GM21737 (cell line): ENCODE results near the gene DLG1.
A peak's percentile ranks its signal among the peaks of the same experiment; 100 is the strongest.

ENCODE experiments used
- ATAC-seq: cut with Tn5 transposase; IDR thresholded peaks from one replicate; pipeline ENCODE4 v1.9.1; 2021; ENCODE audit warnings: mild to moderate bottlenecking, moderate library complexity; ENCODE audit not compliant: unreplicated experiment

DLG1 gene

DNA sequence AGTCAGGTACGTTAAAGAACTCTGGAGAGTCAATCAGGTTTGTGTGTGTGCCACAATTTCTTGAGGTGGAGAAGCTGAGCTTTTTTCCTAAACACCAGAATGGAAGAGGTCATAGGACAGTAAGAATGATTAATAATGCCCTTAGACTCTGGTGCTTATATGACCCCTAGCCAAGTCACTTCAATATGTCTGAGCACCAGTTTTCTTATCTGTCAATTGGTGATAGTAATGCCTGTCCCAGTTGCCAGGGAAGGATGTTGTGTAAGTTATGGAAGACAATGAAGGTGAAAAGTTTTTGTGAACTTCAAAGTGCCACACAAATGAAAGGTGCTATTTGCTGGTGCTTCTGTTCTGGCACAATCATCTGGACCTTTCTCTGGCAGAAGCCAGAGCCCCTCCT, 22.2 kb upstream of the DLG1 start:
- no peak for ATAC-seq

DNA sequence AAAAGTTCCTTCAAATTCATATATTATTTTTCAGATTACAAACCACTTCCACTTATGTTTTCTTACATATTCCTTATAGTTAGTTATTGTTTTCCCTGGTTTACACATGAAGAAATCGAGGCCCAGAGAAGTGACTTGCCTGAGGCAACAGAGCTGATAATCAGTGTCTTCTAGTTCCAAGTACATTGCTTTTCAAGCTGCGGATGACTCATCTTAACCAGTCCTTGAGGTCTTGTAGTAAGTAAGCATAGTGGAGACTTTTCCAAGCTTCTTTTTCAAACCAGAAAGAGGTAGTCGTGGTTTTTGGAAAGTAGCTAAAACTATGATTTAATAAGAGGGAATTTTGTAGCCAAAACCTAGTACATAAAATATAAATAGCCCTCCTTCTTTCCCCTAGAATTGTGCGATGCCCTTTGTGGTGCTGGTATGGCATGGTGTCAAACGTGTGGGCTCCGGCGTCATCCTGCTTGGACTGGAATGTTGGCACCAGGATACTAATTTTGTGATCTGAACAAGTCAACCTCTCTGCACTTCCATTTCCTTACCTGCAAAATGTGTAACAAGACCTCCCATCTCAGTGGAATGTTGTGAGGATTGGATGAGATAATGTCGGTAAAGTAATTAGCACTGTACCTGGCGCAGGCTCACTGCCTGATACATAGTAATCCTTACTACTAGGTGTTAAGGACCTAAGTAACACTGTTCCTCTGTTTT, 19.0 kb upstream of the DLG1 start:
- no peak for ATAC-seq

DNA sequence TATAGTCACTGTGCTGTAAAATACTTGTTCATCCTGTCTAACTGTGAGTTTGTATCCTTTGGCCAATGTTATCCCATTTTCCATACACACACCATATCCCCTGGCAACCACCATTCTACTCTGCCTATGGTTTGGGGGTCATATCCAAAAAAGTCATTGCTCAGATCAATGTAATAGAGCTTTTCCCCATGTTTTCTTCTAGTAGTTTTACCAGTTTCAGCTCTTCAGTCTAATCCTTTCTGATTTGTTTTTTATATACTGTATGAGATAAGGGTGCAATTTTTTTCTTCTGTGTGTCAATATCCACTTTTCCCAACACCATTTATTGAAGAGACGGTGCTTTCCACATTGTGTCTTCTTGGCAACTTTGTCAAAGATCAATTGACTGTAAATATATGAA, 14.0 kb upstream of the DLG1 start:
- no peak for ATAC-seq

DNA sequence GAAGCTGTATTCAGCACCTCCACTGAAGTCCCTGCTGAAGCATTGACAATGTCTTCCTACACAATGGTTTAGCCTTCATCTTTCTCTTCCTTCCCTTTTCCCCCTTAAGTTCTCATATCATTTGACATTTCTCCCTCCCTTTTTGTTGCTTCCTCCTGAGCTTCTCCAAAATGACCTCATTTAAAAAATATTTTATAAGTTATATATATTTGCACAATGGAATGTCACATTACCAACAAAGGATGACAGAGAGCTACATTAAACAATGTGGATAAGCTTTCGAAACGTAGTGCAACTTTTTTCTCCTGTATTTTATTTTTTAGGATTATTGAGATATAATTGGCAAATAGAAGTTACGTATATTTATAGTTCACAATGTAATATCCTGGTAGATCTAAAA, 13.2 kb upstream of the DLG1 start:
- no peak for ATAC-seq

DNA sequence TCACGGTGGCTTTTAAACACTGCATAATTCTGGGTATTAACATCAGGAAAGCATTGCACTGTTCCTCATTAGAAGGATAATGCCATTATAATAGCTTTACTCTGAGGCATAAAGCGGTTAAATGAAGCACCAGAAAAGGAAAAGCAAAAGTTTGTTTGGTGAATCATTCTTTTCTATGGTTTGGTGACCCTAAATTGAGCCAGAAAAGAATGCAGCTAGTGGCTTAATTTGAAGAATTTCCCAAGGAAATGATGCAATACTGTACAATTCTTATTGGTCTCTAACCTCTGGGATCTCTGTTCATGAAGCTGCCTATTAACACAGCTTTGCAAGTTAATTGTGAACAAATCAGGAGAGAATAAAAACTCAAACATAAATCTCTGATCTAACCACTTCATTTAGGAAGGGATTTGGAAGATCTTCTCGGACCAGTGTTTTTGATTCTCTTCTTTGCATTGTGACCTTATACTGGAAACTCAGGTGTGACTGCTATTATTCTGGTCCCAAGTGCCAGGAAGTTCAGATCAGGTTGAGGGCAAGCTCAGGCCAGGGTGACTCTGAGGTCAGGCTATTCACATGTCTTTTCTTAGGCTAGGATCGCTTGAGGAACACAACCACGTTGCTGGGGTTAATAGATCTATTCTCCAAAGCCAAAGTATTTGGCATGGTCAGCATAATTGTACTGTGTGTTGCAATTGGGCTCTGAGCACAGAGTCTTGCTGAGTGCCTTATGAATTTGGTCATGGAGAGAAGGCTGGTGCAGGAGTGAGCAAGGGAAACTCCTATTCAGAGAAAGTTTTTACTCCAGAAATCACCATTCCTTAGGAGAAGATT, 11.3 kb upstream of the DLG1 start:
- ATAC-seq, result no peak

DNA sequence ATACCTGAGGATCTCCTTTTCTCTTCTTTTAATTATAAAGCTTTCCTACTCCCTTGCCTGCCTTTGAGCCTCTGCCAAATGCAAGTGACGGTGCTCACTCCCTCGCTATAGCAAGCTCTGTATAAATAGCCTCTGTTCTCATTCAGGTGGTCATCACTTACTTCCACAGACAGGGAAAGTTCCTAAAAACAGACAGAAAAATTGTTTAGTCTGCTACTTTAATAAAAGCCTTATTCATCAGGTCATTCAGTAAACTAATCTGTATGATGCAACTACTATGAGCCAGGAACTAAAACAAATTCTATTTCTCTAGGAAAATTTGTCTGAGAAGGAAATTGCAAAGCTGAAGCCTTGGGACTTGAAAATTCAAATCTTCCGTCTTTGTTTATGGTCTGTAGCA, 10.2 kb upstream of the DLG1 start:
- no peak for ATAC-seq

DNA sequence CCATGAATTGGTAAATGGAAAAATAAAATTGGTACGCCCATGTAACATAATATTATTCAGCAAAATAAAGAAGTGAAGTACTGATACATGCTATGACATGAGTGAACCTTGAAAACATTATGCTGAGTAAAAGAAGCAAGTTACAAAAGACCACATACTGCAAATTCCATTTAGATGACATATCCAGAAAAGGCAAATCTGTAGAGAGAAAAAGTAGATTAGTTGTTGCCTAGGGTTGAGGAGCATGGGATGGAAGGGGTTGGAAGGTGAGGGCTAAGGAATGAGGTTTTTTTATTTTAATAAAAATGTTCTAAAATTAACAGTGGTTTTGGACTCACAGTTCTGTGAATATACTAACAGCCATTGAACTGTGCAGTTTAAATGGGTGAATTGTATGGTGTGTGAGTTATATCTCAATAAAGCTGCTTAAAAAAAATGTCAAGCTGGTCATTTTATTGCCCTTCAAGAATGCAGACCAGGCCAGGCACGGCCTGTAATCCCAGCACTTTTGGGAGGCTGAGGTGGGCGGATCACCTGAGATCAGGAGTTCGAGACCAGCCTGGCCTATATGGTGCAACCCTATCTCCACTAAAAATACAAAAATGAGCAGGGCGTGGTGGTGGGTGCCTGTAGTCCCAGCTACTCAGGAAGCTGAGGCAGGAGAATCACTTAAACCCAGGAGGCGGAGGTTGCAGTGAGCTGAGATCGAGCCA, 8.1 kb upstream of the DLG1 start:
- no peak for ATAC-seq

DNA sequence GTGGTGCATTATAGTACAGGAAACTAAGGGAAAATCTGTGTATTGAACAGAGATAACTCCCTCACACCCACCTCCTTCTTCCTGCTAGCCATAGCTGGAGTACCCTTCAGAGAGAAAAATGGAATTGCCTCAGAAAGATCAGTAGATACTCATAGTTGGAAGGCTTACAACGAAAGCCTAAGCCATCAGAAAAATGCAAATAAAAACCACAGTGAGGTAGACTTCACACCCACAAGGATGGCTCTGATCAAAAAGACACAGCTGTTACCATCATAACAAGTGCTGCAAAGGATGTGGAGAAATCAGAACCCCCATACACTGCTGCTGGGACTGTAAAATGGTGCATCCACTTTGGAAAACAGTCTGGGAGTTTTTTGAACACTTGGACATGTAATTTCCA, 7.4 kb upstream of the DLG1 start:
- ATAC-seq, result peak; percentile 90

DNA sequence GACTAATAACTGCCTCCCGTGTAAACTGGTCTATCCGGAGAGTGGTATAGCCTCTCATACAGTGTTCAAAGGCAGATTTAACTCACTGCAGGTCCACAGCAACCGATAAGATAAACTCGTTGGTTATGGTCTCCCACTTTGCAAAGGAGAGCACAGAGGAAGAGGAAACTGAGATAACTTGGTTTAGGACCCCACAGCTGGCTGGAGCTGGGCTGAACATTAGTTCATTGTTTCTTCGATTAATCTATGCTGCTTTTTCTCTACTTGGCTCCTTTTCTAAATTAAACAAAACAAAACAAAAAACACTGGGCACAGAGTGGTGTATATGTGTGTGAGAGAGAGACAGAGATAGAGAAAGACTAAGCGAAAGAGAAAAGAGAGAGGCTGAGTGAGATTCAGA, 5.0 kb upstream of the DLG1 start:
- no peak for ATAC-seq

DNA sequence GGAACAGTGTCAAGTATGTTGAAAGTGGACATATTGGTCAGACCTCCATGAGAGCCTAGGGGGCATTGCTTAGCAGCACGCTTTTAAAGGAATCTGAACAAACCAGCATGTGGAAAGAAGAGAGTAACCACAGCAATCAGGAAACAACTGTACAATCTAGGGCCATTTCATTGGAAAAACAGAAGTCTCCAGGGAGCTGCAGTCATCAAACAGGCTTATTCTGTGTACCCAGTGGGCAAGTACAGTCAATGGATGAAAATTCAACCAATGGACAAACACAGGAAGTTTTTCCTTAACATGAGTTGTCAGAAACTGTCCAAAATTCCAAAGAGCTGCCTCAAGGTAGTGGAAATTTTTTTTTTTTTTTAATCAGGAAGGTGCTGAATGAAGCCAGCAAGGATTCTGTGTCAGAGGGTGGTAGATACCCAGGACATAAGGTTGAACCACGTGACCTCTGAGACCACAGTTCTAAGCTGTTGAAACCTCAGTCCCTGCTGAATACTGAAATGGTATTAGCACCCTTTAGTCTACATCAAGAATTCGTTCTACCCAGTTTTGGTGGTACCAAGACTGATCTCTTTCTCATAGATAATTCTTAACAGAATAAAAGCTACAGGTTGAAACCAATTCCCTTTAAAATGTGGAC, 4.4 kb upstream of the DLG1 start:
- no peak for ATAC-seq

DNA sequence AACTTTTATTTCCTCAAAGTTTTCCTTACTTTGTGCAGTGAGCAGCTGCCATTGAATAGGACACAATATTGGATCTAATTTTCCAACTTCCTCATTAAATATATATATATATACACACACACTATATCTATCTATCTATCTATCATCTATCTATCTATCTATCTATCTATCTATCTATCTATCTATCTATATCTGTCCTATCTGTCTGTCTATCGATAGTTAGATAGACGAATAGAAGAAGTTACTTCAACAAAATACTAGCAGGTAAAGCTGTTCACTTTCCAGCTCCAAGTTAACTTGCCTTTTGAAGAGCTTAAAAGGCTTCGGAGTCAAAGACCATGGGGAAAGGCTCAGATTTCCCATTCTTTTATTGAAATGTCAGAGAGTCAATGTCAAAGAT, 3.6 kb upstream of the DLG1 start:
- no peak for ATAC-seq

DNA sequence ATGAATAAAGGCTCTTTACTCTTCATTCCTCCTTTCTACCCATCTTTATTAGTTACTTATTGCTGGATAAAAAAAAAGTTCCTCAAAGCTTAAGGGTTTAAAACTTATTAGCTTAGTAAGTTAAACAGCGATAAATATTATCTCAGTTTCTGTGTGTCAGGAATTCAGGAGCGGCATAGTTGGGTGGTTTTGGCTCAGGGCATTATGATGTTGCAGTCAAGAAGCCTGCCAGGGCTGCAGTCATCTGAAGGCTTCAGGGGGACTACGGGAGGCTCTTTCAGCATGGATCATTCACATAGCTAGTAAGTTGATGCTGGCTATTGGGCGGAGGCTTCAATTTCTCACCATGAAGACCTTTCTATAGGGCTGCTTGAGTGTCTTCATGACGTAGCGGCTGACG, 1.9 kb upstream of the DLG1 start:
- no peak for ATAC-seq

DNA sequence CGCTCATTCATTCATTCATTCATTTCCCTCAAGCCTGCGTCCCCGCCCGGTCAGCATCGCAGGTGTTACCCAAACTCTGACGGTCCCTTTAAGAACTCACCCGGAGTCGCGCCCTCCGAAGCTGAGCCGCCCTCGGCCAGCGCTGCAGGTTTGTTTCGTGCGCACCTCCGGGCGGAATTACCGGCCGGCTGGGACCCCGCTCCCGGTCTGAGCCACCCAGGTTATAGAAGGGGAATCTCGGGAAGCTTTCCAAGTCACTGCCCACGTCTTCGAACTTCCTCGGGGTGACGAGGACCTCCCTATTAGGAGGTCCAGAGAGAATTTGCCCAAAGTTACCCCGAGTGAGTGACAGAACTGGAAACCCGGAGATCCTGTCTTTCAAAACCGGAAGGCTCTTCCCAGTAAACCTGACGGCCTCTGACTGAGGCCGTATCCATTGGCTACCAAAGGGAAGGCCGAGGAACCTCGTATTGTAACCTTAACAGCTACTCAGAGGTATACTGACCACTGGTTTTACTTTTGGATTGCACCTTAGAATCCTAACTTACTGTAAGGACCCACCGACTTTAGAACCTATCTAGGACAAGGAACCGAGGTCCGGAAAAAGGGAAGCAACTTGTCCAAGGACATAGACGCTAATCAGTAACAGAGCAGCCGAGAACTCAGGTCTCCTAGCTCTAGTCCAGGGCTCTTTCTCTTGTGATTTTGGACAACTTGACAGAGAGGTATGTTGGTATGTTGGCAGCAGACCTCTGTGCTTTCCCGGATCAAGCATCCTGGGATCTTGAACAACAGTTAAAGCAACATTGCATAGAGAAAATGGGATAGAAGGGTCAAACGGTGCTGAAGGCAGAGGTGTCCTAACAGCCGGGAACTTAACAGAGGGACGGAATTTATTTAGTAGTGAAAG, 788 bp upstream of the DLG1 start:
- no peak for ATAC-seq

DNA sequence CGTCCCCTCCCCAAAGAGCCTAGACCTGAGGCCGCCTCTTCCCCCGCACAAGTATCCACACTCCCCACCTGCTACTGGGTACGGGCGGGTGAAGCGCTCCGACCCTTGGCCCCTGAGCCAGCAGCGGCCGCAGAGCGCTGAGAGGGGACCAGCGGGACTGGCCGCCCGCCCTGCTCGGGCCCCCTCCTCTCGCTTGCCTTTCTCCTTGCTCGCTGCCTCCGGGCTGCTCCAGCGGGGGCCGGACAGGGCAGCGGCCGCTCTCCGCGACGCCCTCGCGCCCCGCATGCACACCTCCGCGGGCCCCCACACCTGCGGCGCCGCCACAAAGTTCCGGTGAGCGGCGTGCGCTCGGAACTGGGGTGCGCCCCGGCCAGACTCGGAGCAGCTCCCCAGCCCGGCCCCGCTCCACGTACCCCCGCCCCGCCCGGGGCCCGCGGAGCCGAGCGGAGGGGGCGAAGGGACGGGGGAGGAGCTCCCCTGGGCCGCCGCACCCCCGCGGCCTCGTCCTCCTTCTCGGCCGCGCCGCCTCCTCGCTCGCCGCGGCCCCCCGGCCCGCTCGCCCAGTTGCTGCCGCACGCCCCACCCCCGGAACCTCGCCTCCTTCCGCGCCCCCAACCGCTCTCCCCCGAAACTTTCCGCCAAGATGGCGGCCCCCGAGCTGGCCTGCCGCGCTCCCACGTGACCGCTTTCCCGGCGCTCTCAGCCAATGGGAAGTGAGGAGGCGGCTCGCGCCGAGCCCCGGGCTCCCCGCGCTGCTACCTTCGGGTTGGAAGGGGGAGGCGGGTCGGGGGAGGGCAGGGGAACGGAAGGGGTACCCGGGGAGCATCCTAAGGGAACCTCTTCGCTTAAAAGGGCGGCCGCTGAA, 704 bp downstream of the DLG1 start:
- peak; percentile 64 for ATAC-seq

DNA sequence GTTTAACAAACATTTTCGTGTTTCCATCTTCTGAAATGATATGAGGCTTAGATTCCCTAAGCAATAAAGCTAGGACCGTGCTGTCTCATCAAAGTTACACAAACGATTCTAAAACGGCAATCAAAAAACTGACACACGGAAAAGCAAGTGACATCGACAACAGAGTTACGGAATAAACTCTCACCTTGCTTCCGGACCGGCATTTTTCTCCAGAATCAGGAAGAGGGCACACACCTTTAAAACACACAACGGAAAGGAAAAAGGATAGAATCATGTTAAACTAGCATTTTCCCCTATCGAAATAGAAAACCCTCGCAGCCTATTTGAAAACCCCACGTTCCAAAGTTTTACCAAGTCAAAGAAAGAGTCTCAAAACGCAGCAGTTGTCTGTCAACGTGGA, 1.4 kb downstream of the DLG1 start:
- ATAC-seq, result no peak

DNA sequence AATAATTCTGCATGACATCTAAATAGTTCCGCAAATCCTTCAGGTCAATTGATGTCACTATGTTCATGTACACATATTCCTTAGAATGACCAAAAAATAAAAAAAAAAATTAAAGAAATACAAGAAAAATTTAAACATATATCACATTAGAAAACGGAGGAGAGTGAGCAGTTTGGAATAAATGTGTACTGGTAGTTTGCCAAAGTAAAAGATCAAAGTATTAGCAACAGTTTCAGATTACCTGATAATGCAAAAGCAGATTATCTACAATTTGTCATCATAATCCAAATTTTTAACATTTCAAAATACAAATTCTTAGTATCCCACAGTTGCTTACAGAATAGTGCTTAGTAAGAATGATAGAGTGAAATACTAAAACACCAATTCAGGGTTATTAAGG, 1.9 kb downstream of the DLG1 start:
- no peak for ATAC-seq

DNA sequence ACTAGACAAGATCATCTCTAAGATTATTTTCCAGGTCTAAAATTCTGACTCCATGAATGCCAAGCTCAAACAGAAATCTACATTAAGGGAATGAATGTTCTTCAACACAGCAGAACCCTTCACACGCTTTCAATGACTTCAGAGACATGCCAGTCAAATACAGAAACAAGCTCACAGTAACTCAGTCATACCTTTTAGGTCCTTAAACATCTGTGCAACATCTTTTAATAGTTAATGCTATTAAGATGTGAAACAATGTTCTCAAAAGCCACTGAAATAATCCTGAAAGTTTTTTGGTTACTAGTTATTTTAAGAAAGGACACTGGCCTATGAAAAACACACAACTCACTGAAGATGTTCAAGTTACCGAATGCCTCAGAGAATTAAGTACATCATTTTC, 2.5 kb downstream of the DLG1 start:
- no peak for ATAC-seq

DNA sequence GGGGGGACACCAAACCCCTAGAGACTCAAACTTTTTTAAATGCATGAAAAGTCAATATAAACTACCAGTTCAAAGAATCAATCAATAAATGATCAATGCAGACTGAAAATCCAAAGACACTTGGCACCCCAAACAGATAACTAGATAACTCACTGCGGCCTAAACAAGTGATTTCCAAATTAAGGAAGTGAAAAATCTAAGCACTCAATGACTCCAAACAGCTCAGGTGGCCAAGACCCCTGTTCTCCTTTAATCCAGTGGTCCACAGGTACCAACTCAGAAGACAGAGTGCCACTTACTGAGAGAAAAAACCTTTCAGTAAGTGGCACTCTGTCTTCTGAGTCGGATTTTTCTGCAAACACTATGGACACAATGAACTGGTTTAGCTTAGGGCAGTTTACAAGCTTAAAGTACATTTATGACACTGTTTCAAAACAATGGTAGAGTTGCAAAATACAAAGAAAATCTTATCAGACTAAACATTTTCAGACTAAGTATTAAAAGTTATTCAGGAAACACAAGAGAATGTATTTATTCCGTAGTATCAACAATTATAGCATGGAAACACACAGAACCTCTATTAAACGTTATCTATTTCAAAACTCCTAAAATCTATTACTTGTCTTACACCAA, 4.7 kb downstream of the DLG1 start:
- ATAC-seq, result no peak

DNA sequence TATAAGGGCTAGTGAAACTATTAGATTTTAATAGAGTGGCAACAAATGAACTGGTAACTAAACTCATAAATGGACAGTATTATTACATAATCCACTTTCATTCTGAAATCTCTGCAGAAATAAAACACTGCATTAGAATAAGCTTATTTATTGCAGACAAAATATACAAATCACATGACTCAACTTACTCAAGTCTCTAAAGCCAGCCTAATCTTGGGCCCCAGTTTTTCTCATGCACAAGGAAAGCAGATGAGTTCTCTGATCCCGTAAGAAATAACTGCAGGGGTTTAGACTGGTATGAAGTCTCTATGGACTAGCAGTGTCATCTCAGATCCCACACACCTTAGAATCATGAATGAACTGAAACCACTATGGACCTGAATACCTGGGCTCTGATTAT, 5.8 kb downstream of the DLG1 start:
- no peak for ATAC-seq
